ENCODE results near the gene DPP10. TPM values are rescaled to one million over a fixed set of nuclear protein-coding genes. Genes with fewer than 3 reads are reported as not detected.
"Not testable (repeated sequence)": the region's sequence is repeated elsewhere in the genome, so short reads cannot be mapped to it uniquely, and the experiment has no call there.

The DPP10 gene
- total RNA-seq, 1 donor from 2014 or later, result 15.1 TPM

DNA sequence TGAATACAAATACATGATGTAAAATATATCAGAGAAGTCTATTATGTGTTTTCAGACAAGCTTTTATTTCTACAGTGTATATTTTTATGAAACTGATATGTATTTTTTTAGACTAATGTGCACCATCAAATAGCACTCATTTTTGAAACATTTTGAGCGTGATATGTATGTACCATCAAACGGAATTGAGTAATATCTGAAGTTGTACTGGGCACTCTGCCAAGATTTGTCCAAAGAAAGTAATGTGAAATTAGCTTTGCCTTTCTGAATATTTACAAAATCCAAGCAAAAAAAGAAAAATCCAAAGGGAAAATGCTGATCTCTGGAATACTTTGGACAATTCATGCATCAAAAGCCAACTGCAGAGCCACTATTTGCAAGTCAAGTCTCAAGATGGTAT lies 972.0 kb downstream of the DPP10 start:
- H3K4me3 Mint-ChIP-seq (ENCODE audit: unreplicated experiment), result no peak overlapping the region

GRCh38 chr2:115422004-115422634 lies 979.7 kb downstream of the DPP10 start:
- no peak overlapping the region for H3K27ac Mint-ChIP-seq (ENCODE audit: unreplicated experiment)
- DNase-seq, result no peak
- TF ChIP-seq, protein P1, sequence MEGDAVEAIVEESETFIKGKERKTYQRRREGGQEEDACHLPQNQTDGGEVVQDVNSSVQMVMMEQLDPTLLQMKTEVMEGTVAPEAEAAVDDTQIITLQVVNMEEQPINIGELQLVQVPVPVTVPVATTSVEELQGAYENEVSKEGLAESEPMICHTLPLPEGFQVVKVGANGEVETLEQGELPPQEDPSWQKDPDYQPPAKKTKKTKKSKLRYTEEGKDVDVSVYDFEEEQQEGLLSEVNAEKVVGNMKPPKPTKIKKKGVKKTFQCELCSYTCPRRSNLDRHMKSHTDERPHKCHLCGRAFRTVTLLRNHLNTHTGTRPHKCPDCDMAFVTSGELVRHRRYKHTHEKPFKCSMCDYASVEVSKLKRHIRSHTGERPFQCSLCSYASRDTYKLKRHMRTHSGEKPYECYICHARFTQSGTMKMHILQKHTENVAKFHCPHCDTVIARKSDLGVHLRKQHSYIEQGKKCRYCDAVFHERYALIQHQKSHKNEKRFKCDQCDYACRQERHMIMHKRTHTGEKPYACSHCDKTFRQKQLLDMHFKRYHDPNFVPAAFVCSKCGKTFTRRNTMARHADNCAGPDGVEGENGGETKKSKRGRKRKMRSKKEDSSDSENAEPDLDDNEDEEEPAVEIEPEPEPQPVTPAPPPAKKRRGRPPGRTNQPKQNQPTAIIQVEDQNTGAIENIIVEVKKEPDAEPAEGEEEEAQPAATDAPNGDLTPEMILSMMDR (IDR thresholded peaks at IDR 0.05; ENCODE audit: partially characterized antibody, unreplicated experiment), result no peak
- peaks cover 2% of the 10 kb centered on the region for H3K27me3 Mint-ChIP-seq (ENCODE audit: unreplicated experiment)
- no peak overlapping the region for H3K4me3 Mint-ChIP-seq (ENCODE audit: unreplicated experiment)
- H3K4me1 Mint-ChIP-seq (ENCODE audit: low read depth, unreplicated experiment), result peaks cover 4% of the 10 kb centered on the region
- H3K36me3 Mint-ChIP-seq (ENCODE audit: unreplicated experiment), result no peaks in the 10 kb centered on the region
- H3K9me3 Mint-ChIP-seq (ENCODE audit: unreplicated experiment), result peaks cover 2% of the 10 kb centered on the region

More for the DNA sequence above, 972.0 kb downstream of the DPP10 start:
- no peak for DNase-seq
- Mint-ChIP-seq H3K4me1 (ENCODE audit: low read depth, unreplicated experiment) (peaks cover 4% of the 10 kb centered on the region), H3K36me3 (ENCODE audit: unreplicated experiment) (no peaks in the 10 kb centered on the region), H3K27me3 (ENCODE audit: unreplicated experiment) (peaks cover 2% of the 10 kb centered on the region), H3K27ac (ENCODE audit: unreplicated experiment) (no peak overlapping the region), H3K9me3 (ENCODE audit: unreplicated experiment) (no peaks in the 10 kb centered on the region)
- TF ChIP-seq, protein P1 (IDR thresholded peaks at IDR 0.05; ENCODE audit: partially characterized antibody, unreplicated experiment), result no peak

- H3K27me3 Mint-ChIP-seq (ENCODE audit: unreplicated experiment), result peaks cover 3% of the 10 kb centered on the region
- peaks cover 2% of the 10 kb centered on the region for H3K4me1 Mint-ChIP-seq (ENCODE audit: low read depth, unreplicated experiment)
- peaks cover 13% of the 10 kb centered on the region for H3K36me3 Mint-ChIP-seq (ENCODE audit: unreplicated experiment)
- no peak for DNase-seq
- no peak overlapping the region for H3K4me3 Mint-ChIP-seq (ENCODE audit: unreplicated experiment)
- TF ChIP-seq, protein P1 (IDR thresholded peaks at IDR 0.05; ENCODE audit: partially characterized antibody, unreplicated experiment), result no peak
- H3K9me3 Mint-ChIP-seq (ENCODE audit: unreplicated experiment), result peaks cover 2% of the 10 kb centered on the region
- no peak overlapping the region for H3K27ac Mint-ChIP-seq (ENCODE audit: unreplicated experiment)
Observed at GRCh38 chr2:115427436-115427835, 985.0 kb downstream of the DPP10 start.

DNA sequence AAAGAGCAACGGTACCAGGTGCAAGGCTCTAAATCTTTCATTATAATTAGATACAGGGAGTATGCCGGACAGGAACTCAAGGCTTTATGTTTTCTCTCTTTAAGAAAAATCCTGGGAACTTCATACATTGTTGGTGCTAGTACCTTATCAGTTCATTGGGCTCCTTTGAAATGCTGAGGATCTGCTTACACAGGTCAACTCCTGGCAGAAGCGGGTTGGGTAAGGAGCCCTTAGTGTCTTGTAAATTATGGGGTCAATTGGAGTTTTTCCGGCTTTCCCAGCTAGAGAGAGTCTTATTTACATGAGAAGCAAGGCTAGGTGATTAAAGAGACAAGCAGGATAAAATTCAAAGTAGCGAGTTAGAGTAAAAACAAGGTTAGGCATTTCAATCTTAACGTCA lies 998.3 kb downstream of the DPP10 start:
- not testable (repeated sequence) for DNase-seq; H3K36me3 Mint-ChIP-seq (ENCODE audit: unreplicated experiment); H3K4me1 Mint-ChIP-seq (ENCODE audit: low read depth, unreplicated experiment); H3K9me3 Mint-ChIP-seq (ENCODE audit: unreplicated experiment); H3K27ac Mint-ChIP-seq (ENCODE audit: unreplicated experiment); H3K27me3 Mint-ChIP-seq (ENCODE audit: unreplicated experiment); H3K4me3 Mint-ChIP-seq (ENCODE audit: unreplicated experiment)

GRCh38 chr2:115443539-115444185 lies 1001.2 kb downstream of the DPP10 start:
- no peaks in the 10 kb centered on the region for H3K27me3 Mint-ChIP-seq (ENCODE audit: unreplicated experiment)
- H3K4me1 Mint-ChIP-seq (ENCODE audit: low read depth, unreplicated experiment), result no peaks in the 10 kb centered on the region
- TF ChIP-seq, protein P1 (IDR thresholded peaks at IDR 0.05; ENCODE audit: partially characterized antibody, unreplicated experiment), result no peak
- no peak overlapping the region for H3K4me3 Mint-ChIP-seq (ENCODE audit: unreplicated experiment)
- peaks cover 4% of the 10 kb centered on the region for H3K9me3 Mint-ChIP-seq (ENCODE audit: unreplicated experiment)
- peaks cover 13% of the 10 kb centered on the region for H3K36me3 Mint-ChIP-seq (ENCODE audit: unreplicated experiment)
- no peak for DNase-seq
- no peak overlapping the region for H3K27ac Mint-ChIP-seq (ENCODE audit: unreplicated experiment)
